ENCODE measurements around the gene PRAC2.

The PRAC2 gene

DNA sequence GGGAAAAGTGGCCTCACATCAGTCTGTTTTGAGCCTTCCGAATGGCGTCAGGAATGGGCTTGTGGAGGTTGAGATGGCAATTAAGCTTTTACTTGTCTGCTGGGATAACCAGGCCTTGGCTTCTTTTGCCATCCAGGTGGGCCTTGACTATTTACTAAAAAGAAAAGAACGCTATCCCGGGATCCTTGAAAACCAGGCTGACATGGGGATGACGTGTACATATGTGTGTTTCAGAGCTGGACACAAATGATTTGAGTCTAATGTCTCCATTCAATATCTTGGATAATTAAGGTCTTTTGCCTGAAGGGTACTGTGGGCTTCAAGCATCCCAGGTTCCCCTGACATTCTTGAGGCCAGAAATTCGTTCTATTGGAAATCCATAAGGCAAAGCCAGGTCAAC lies 38.1 kb downstream of the PRAC2 start:
- H3K4me3 ChIP-seq (ENCODE audit: low read length), result no peak overlapping the region
- no peak for DNase-seq

GRCh38 chr17:48767263-48767774 lies 44.3 kb downstream of the PRAC2 start:
- H3K9ac ChIP-seq (ENCODE audit: low read length), result no peak overlapping the region
- H3K27me3 ChIP-seq (replicated peaks; ENCODE audit: insufficient read depth, low read length), result peaks cover 9% of the 10 kb centered on the region; the same call in 1 of the 2 replicates
- H3K4me3 ChIP-seq (ENCODE audit: low read length), result no peak overlapping the region
- no peak overlapping the region for H2AFZ ChIP-seq (ENCODE audit: low read length)
- H3K9me3 ChIP-seq (replicated peaks; ENCODE audit: insufficient read depth, low read length), result no peaks in the 10 kb centered on the region
- TF ChIP-seq EZH2phosphoT487 (IDR thresholded peaks at IDR 0.05; ENCODE audit: low read length) (no peak), EZH2 (optimal IDR thresholded peaks at IDR 0.05; ENCODE audit: low read depth, low read length) (no peak)
- TF ChIP-seq, protein P1, sequence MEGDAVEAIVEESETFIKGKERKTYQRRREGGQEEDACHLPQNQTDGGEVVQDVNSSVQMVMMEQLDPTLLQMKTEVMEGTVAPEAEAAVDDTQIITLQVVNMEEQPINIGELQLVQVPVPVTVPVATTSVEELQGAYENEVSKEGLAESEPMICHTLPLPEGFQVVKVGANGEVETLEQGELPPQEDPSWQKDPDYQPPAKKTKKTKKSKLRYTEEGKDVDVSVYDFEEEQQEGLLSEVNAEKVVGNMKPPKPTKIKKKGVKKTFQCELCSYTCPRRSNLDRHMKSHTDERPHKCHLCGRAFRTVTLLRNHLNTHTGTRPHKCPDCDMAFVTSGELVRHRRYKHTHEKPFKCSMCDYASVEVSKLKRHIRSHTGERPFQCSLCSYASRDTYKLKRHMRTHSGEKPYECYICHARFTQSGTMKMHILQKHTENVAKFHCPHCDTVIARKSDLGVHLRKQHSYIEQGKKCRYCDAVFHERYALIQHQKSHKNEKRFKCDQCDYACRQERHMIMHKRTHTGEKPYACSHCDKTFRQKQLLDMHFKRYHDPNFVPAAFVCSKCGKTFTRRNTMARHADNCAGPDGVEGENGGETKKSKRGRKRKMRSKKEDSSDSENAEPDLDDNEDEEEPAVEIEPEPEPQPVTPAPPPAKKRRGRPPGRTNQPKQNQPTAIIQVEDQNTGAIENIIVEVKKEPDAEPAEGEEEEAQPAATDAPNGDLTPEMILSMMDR (IDR thresholded peaks at IDR 0.05; ENCODE audit: low read length), result no peak
- no peaks in the 10 kb centered on the region for H3K4me1 ChIP-seq (ENCODE audit: low read length)
- no peaks in the 10 kb centered on the region for H3K79me2 ChIP-seq (ENCODE audit: low read length)
- H3K27ac ChIP-seq (ENCODE audit: low read length), result no peak overlapping the region
- H3F3A ChIP-seq (ENCODE audit: insufficient read depth, low read length), result no peaks in the 10 kb centered on the region
- no peaks in the 10 kb centered on the region for H4K20me1 ChIP-seq (ENCODE audit: insufficient read depth, low read length)
- no peak overlapping the region for H3K4me2 ChIP-seq (ENCODE audit: low read depth, low read length)
- no peak for DNase-seq
- H3K9me2 ChIP-seq (replicated peaks; ENCODE audit: insufficient read depth, low read length), result no peaks in the 10 kb centered on the region
- no peaks in the 10 kb centered on the region for H3K36me3 ChIP-seq (replicated peaks; ENCODE audit: insufficient read depth, low read length)

More for the DNA sequence above, 38.1 kb downstream of the PRAC2 start:
- no peaks in the 10 kb centered on the region for H4K20me1 ChIP-seq (ENCODE audit: insufficient read depth, low read length)
- no peaks in the 10 kb centered on the region for H3K79me2 ChIP-seq (ENCODE audit: low read length)
- peaks cover 47% of the 10 kb centered on the region for H3K27me3 ChIP-seq (replicated peaks; ENCODE audit: insufficient read depth, low read length)
- H3K9me3 ChIP-seq (replicated peaks; ENCODE audit: insufficient read depth, low read length), result no peaks in the 10 kb centered on the region
- H2AFZ ChIP-seq (ENCODE audit: low read length), result no peak overlapping the region
- no peaks in the 10 kb centered on the region for H3K36me3 ChIP-seq (replicated peaks; ENCODE audit: insufficient read depth, low read length)
- H3K4me2 ChIP-seq (ENCODE audit: low read depth, low read length), result no peak overlapping the region
- no peak overlapping the region for H3K27ac ChIP-seq (ENCODE audit: low read length)
- TF ChIP-seq EZH2phosphoT487 (IDR thresholded peaks at IDR 0.05; ENCODE audit: low read length), result no peak
- TF ChIP-seq, protein P1 (IDR thresholded peaks at IDR 0.05; ENCODE audit: low read length), result no peak
- TF ChIP-seq EZH2 (optimal IDR thresholded peaks at IDR 0.05; ENCODE audit: low read depth, low read length), result no peak
- H3K9ac ChIP-seq (ENCODE audit: low read length), result no peak overlapping the region
- no peaks in the 10 kb centered on the region for H3K4me1 ChIP-seq (ENCODE audit: low read length)
- no peaks in the 10 kb centered on the region for H3F3A ChIP-seq (ENCODE audit: insufficient read depth, low read length)
- no peaks in the 10 kb centered on the region for H3K9me2 ChIP-seq (replicated peaks; ENCODE audit: insufficient read depth, low read length)

DNA sequence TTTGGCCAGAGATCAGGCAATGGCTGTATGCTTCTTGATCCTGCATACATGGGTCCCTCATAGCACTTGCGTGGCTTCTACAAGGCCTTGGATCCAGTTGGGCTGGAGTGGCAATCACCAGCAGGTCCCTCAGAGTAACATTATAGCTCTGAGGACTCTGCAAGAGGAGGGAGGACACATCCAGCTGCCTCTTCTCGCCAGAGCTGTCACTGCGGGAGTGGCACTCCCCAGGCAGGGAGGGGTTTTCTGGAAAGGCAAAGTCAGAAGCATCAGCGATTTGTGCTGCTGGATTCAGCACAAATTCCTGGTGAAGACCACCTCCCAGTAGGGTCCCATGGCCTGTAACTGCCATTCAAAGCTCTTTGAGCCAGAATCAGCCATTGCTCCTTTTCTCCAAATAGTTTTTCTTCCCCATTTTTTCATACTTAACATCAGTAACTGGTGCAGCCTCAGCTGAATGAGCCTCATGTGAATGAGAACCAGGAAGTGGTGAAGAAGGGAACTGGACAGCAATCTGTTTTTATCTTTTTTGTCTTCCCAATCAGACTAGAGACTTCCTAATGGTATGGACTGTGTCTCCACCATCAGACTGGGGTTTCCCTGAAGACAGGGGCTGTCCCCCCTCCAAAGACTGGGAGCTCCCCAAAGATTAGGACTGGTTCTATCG lies 46.2 kb downstream of the PRAC2 start:
- Histone ChIP-seq H3K4me1 (ENCODE audit: low read length) (no peaks in the 10 kb centered on the region), H3K27ac (ENCODE audit: low read length) (no peak overlapping the region), H3K27me3 (replicated peaks; ENCODE audit: insufficient read depth, low read length) (peaks cover 4% of the 10 kb centered on the region; the same call in 1 of the 2 replicates), H3K4me2 (ENCODE audit: low read depth, low read length) (no peak overlapping the region), H3K9me2 (replicated peaks; ENCODE audit: insufficient read depth, low read length) (no peaks in the 10 kb centered on the region), H3K9me3 (replicated peaks; ENCODE audit: insufficient read depth, low read length) (no peaks in the 10 kb centered on the region), H2AFZ (ENCODE audit: low read length) (peak overlapping the region; percentile 45), H4K20me1 (ENCODE audit: insufficient read depth, low read length) (no peaks in the 10 kb centered on the region), H3F3A (ENCODE audit: insufficient read depth, low read length) (no peaks in the 10 kb centered on the region), H3K9ac (ENCODE audit: low read length) (no peak overlapping the region), H3K36me3 (replicated peaks; ENCODE audit: insufficient read depth, low read length) (no peaks in the 10 kb centered on the region), H3K79me2 (ENCODE audit: low read length) (no peaks in the 10 kb centered on the region), H3K4me3 (ENCODE audit: low read length) (no peak overlapping the region)
- TF ChIP-seq EZH2 (optimal IDR thresholded peaks at IDR 0.05; ENCODE audit: low read depth, low read length) (no peak), EZH2phosphoT487 (IDR thresholded peaks at IDR 0.05; ENCODE audit: low read length) (no peak)
- TF ChIP-seq, protein P1 (IDR thresholded peaks at IDR 0.05; ENCODE audit: low read length), result no peak
- DNase-seq, result no peak
